Neuronal stem cell (in vitro differentiated cells): Measurements from ENCODE around the gene PKIB.

Source experiments
- DNase-seq: peaks from one replicate; pipeline ENCODE4 v3.0.0-alpha.2; 2013; ENCODE audit warnings: low spot score
- H2AFZ ChIP-seq: one replicate; pipeline ENCODE4 v1.6.1; 2013; ENCODE audit warnings: mild to moderate bottlenecking, low read length, inconsistent platforms
- H2AK5ac ChIP-seq: 2 replicates; pipeline ENCODE4 v1.6.1; 2013; ENCODE audit warnings: low read depth, mild to moderate bottlenecking, inconsistent platforms, low read length, moderate library complexity, mixed read lengths
- H2BK120ac ChIP-seq: 2 replicates; pipeline ENCODE4 v1.6.1; 2013; ENCODE audit warnings: low read depth, mild to moderate bottlenecking, inconsistent platforms, low read length, moderate library complexity, mixed read lengths
- H2BK12ac ChIP-seq: one replicate; pipeline ENCODE4 v1.6.1; 2013; ENCODE audit warnings: low read length, inconsistent platforms
- H2BK15ac ChIP-seq: 2 replicates; pipeline ENCODE4 v1.6.1; 2013; ENCODE audit warnings: mild to moderate bottlenecking, low read length, inconsistent platforms, mixed read lengths
- H2BK5ac ChIP-seq: one replicate; pipeline ENCODE4 v1.6.1; 2013; ENCODE audit warnings: inconsistent platforms, mild to moderate bottlenecking, low read length, moderate library complexity
- H3K14ac ChIP-seq: one replicate; pipeline ENCODE4 v1.6.1; 2013; ENCODE audit warnings: low read length, inconsistent platforms
- H3K18ac ChIP-seq: 2 replicates; pipeline ENCODE4 v1.6.1; 2013; ENCODE audit warnings: low read length, inconsistent platforms
- H3K23ac ChIP-seq: 2 replicates; pipeline ENCODE4 v1.6.1; 2013; ENCODE audit warnings: low read depth, mild to moderate bottlenecking, mixed read lengths, low read length, inconsistent platforms; ENCODE audit not compliant: poor library complexity
- H3K27ac ChIP-seq: replicated peaks from 3 replicates; pipeline ENCODE4 v1.5.1; 2013; ENCODE audit warnings: low read length, inconsistent platforms
- H3K27me3 ChIP-seq, 3 experiments: 2 replicates each; pipeline ENCODE4 v1.6.1; 2013; ENCODE audit warnings: low read length in 3 of 3, mild to moderate bottlenecking in 2 of 3, inconsistent platforms in 1 of 3, low read depth in 1 of 3, mixed read lengths in 1 of 3, moderate library complexity in 1 of 3; ENCODE audit not compliant: control insufficient read depth in 3 of 3, insufficient read depth in 3 of 3
- H3K36me3 ChIP-seq, 2 donors: replicated peaks in 1 of 2; 2 replicates each; pipeline ENCODE4 v1.6.1; 2013; ENCODE audit warnings: low read length in 2 of 2; ENCODE audit not compliant: control insufficient read depth in 2 of 2, insufficient read depth in 2 of 2
- H3K4ac ChIP-seq: 2 replicates; pipeline ENCODE4 v1.6.1; 2013; ENCODE audit warnings: inconsistent platforms, mild to moderate bottlenecking, low read length, moderate library complexity
- H3K4me1 ChIP-seq, 2 donors: 1 replicate in 1 of 2; 2 replicates in 1 of 2; pipeline ENCODE4 v1.6.1; 2013; ENCODE audit warnings: low read length in 2 of 2, low read depth in 1 of 2; ENCODE audit not compliant: control insufficient read depth in 2 of 2, insufficient read depth in 1 of 2
- H3K4me2 ChIP-seq: one replicate; pipeline ENCODE4 v1.6.1; 2013; ENCODE audit warnings: mild to moderate bottlenecking, low read length, inconsistent platforms; ENCODE audit not compliant: insufficient read depth, poor library complexity, severe bottlenecking
- H3K4me3 ChIP-seq, 2 donors: 2 replicates each; pipeline ENCODE4 v1.5.1; 2013; ENCODE audit warnings: low read length in 2 of 2, mild to moderate bottlenecking in 2 of 2, inconsistent platforms in 1 of 2, moderate library complexity in 1 of 2
- H3K79me1 ChIP-seq: one replicate; pipeline ENCODE4 v1.6.1; 2013; ENCODE audit warnings: low read depth, mild to moderate bottlenecking, inconsistent platforms, low read length, moderate library complexity
- H3K9ac ChIP-seq: one replicate; pipeline ENCODE4 v1.6.1; 2013; ENCODE audit warnings: mild to moderate bottlenecking, low read depth, low read length, inconsistent platforms; ENCODE audit not compliant: poor library complexity
- H3K9me3 ChIP-seq, 2 donors: replicated peaks in 1 of 2; 2 replicates each; pipeline versions ENCODE3 to v1.6.1; 2013; ENCODE audit warnings: low read length in 2 of 2, mild to moderate bottlenecking in 2 of 2, inconsistent platforms in 1 of 2, low read depth in 1 of 2, mixed read lengths in 1 of 2, moderate library complexity in 1 of 2; ENCODE audit not compliant: control insufficient read depth in 2 of 2, insufficient read depth in 1 of 2
- H4K8ac ChIP-seq: one replicate; pipeline ENCODE4 v1.6.1; 2013; ENCODE audit warnings: low read depth, mild to moderate bottlenecking, inconsistent platforms, low read length, moderate library complexity
- H4K91ac ChIP-seq: one replicate; pipeline ENCODE4 v1.6.1; 2013; ENCODE audit warnings: low read length, low read depth, mild to moderate bottlenecking, inconsistent platforms; ENCODE audit not compliant: poor library complexity
- WGBS, 2 donors: extraction: QIAGEN DNeasy Blood & Tissue Kit; methylation state at CpG; one replicate each; pipeline ENCODE4 v1.1.7; 2013; ENCODE audit warnings: missing lambda C conversion rate in 2 of 2, mixed read lengths in 1 of 2; ENCODE audit not compliant: insufficient read length in 2 of 2, insufficient replicate concordance in 1 of 2; ENCODE audit errors: extremely low coverage in 2 of 2; 5-methylcytosine and 5-hydroxymethylcytosine counted together

The PKIB gene

DNA sequence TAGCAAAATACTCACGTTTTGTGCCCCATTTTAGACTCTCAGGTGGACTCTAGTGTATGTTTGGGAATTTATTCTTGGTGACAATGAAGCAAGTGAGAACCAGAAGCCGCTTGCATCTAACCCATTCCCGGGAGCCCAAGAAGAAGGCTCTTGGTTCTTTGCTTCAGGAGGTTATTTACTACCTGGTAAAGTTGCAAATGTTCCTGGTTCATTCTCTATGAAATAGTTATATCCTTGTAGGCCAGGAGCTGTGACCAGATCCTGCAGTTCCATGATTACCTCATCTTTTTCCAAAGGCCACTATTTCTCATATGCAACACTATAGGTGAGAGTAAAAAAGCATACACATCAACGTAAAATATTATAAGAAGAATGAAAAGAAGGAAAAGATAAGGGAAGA lies 108.4 kb downstream of the PKIB start:
- no peaks in the 10 kb centered on the region for H3K36me3 ChIP-seq
- no peak overlapping the region for H3K23ac ChIP-seq
- H2AK5ac ChIP-seq: no peak overlapping the region
- H3K4ac ChIP-seq: no peak overlapping the region
- H3K18ac ChIP-seq: no peak overlapping the region
- no peaks in the 10 kb centered on the region for H3K79me1 ChIP-seq
- peaks cover 3 to 8% of the 10 kb centered on the region in 2 donors for H3K4me1 ChIP-seq
- H3K27ac ChIP-seq: no peak overlapping the region
- no peak overlapping the region for H2BK15ac ChIP-seq
- no peak overlapping the region for H4K91ac ChIP-seq
- H3K14ac ChIP-seq: no peak overlapping the region
- no peak overlapping the region for H4K8ac ChIP-seq
- H3K27me3 ChIP-seq: no peaks in the 10 kb centered on the region
- H3K9ac ChIP-seq: no peak overlapping the region
- no CpG with 5 or more reads among the region's 4 CpGs for WGBS, 2 donors
- no peak overlapping the region for H3K4me2 ChIP-seq
- no peak overlapping the region for H3K4me3 ChIP-seq
- no peak overlapping the region for H2BK5ac ChIP-seq
- no peaks in the 10 kb centered on the region for H3K9me3 ChIP-seq
- no peak overlapping the region for H2BK12ac ChIP-seq
- H2BK120ac ChIP-seq: no peak overlapping the region
- H2AFZ ChIP-seq: no peak overlapping the region
- no peak for DNase-seq

DNA sequence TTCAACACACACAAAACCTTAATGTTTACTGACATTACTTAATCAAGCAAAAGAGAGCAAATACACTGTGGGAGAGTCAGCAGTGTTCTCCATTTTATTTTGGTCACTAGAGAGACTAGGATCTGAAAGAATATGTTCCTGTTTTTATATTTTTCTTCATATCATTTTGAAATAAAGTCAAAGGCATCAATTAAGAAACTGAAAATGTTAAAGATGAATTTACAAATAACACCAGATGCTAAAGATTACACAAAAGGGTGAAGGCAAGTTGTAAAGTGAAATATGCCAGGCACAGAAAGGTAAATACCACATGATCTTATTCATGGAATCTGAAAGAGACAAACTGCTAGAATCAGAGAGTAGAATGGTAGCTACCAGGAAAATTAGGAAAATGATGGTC lies 109.0 kb downstream of the PKIB start:
- no peak overlapping the region for H3K18ac ChIP-seq
- no peaks in the 10 kb centered on the region for H3K27me3 ChIP-seq
- H3K4me3 ChIP-seq: no peak overlapping the region
- no peak overlapping the region for H4K8ac ChIP-seq
- H2BK15ac ChIP-seq: no peak overlapping the region
- H3K9me3 ChIP-seq: no peaks in the 10 kb centered on the region
- H3K27ac ChIP-seq: no peak overlapping the region
- no peak overlapping the region for H3K23ac ChIP-seq
- H3K4me1 ChIP-seq: peaks cover 3 to 6% of the 10 kb centered on the region in 2 donors
- no peak overlapping the region for H2BK120ac ChIP-seq
- H3K36me3 ChIP-seq: no peaks in the 10 kb centered on the region
- H2AFZ ChIP-seq: no peak overlapping the region
- H2BK12ac ChIP-seq: no peak overlapping the region
- no peak overlapping the region for H2BK5ac ChIP-seq
- no peak overlapping the region for H3K9ac ChIP-seq
- no peak overlapping the region for H3K4me2 ChIP-seq
- no peak for DNase-seq
- no peak overlapping the region for H2AK5ac ChIP-seq
- H3K79me1 ChIP-seq: no peaks in the 10 kb centered on the region
- no peak overlapping the region for H3K4ac ChIP-seq
- no peak overlapping the region for H3K14ac ChIP-seq
- no peak overlapping the region for H4K91ac ChIP-seq

GRCh38 chr6:122722746-122723145 lies 112.5 kb downstream of the PKIB start:
- H3K9me3 ChIP-seq: no peaks in the 10 kb centered on the region

GRCh38 chr6:122726649-122727048 lies 116.4 kb downstream of the PKIB start:
- H2AK5ac ChIP-seq: no peak overlapping the region
- H2BK12ac ChIP-seq: no peak overlapping the region
- no peak overlapping the region for H3K4me2 ChIP-seq
- H3K4ac ChIP-seq: no peak overlapping the region
- H3K36me3 ChIP-seq: no peaks in the 10 kb centered on the region
- no peak overlapping the region for H2BK15ac ChIP-seq
- H3K79me1 ChIP-seq: no peaks in the 10 kb centered on the region
- H3K9me3 ChIP-seq: no peaks in the 10 kb centered on the region
- WGBS, 2 donors: no CpG with 5 or more reads among the region's 2 CpGs
- no peak overlapping the region for H2BK5ac ChIP-seq
- no peak overlapping the region for H2AFZ ChIP-seq
- no peaks in the 10 kb centered on the region for H3K4me1 ChIP-seq
- H3K27me3 ChIP-seq: no peaks in the 10 kb centered on the region
- no peak overlapping the region for H3K27ac ChIP-seq
- H3K4me3 ChIP-seq: no peak overlapping the region
- no peak overlapping the region for H3K23ac ChIP-seq
- no peak overlapping the region for H2BK120ac ChIP-seq
- no peak overlapping the region for H4K8ac ChIP-seq
- H3K14ac ChIP-seq: no peak overlapping the region
- no peak for DNase-seq
- H3K9ac ChIP-seq: no peak overlapping the region
- no peak overlapping the region for H3K18ac ChIP-seq
- no peak overlapping the region for H4K91ac ChIP-seq

More at GRCh38 chr6:122722746-122723145, 112.5 kb downstream of the PKIB start:
- H3K79me1 ChIP-seq: no peaks in the 10 kb centered on the region
- no peak overlapping the region for H3K4me2 ChIP-seq
- no peak overlapping the region for H3K23ac ChIP-seq
- no peak overlapping the region for H3K4me3 ChIP-seq
- no peak for DNase-seq
- no peak overlapping the region for H3K18ac ChIP-seq
- no peaks in the 10 kb centered on the region for H3K36me3 ChIP-seq
- H2BK120ac ChIP-seq: no peak overlapping the region
- no peak overlapping the region for H2AK5ac ChIP-seq
- H2AFZ ChIP-seq: no peak overlapping the region
- H3K9ac ChIP-seq: no peak overlapping the region
- H3K14ac ChIP-seq: no peak overlapping the region
- no CpG with 5 or more reads among the region's 4 CpGs for WGBS, 2 donors
- H3K4ac ChIP-seq: no peak overlapping the region
- H4K8ac ChIP-seq: no peak overlapping the region
- H2BK5ac ChIP-seq: no peak overlapping the region
- H4K91ac ChIP-seq: no peak overlapping the region
- H2BK12ac ChIP-seq: no peak overlapping the region
- H2BK15ac ChIP-seq: no peak overlapping the region
- H3K4me1 ChIP-seq: no peaks in the 10 kb centered on the region
- H3K27me3 ChIP-seq: no peaks in the 10 kb centered on the region
- H3K27ac ChIP-seq: no peak overlapping the region
